Colonic mucosa (tissue), 4 donors: Measurements from ENCODE around the gene USP12. TPM values are rescaled to one million over a fixed set of nuclear protein-coding genes. Genes with fewer than 3 reads are reported as not detected.

ENCODE experiments used
- DNase-seq: peaks from one replicate; pipeline ENCODE4 v3.0.0-alpha.2; 2020
- H3K27ac ChIP-seq: fragments of 200-600 bp; one replicate; pipeline ENCODE4 v1.8.0; 2021
- H3K27me3 ChIP-seq: fragments of 200-600 bp; one replicate; pipeline ENCODE4 v1.8.0; 2021
- H3K36me3 ChIP-seq: fragments of 200-600 bp; one replicate; pipeline ENCODE4 v1.8.0; 2021
- H3K4me1 ChIP-seq: fragments of 200-600 bp; one replicate; pipeline ENCODE4 v1.8.0; 2021; ENCODE audit warnings: mild to moderate bottlenecking
- H3K4me3 ChIP-seq: fragments of 200-600 bp; one replicate; pipeline ENCODE4 v1.8.0; 2021
- H3K9ac ChIP-seq, 2 donors: one replicate each; pipeline ENCODE4 v1.7.0; 2013; ENCODE audit warnings: control low read depth in 2 of 2, low read depth in 2 of 2, low read length in 2 of 2
- H3K9me3 ChIP-seq: fragments of 200-600 bp; one replicate; pipeline ENCODE4 v1.8.0; 2021
- intact Hi-C: fragments of 100-400 bp; cut with DNase I; formaldehyde crosslinking; loops from one replicate; pipeline ENCODE4 v1.14.1; 2022
- total RNA-seq, 2 donors: library from RNA; stranded (reverse); fragmentation: NEBNext Ultra II Directional in 1 of 2; extraction: Animal tissue kit (Norgen Biotek cat#: 25700) in 1 of 2; gene quantifications; one replicate each; pipeline ENCODE4 v1.2.1, GENCODE V29; 2021
- TF ChIP-seq, protein P1 (sequence below): fragments of 200-600 bp; IDR thresholded peaks from one replicate; pipeline ENCODE4 v1.8.0; 2022; ENCODE audit warnings: antibody characterized with exemption, mild to moderate bottlenecking
- donor health status: healthy.
- donor health status: DM: no; HTN: no; CAD: no.
- donor health status: DM: no; HTN: no; CAD: no.

Gene USP12
- total RNA-seq, 2 donors from 2014 or later, result 28.0 to 48.0 TPM

DNA sequence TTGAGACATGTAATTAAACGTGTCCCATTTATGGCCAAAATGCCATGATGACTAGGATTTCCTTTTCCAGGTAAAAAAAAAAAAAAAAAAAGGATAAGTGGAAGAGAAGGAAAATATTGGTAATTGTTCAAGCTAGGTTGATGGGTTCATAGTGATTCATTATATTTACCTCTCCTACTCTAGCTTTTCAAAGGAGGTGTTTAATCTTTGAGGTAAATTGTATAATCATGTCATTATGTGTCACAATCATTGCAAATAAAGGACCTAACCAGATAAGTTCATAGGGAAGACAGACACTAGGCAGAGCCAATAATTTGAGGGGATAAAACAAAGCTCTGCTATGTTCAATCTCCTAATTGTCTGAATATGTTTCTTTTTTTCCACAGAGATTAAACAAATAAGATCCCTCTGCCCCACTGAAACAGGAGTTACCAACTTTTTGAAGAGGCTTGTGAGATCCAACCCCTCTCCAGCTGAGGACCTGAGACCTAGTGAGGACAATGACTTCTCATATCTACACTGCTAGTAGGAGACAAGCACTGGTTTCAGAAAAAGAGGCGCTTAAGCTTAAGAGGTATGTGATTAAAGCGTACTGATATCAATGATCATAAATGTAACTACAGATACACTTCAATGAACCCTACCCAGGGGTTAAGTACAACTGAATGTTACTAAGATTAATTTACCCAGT, 61.4 kb downstream of the USP12 start:
- intact Hi-C loops, result loop anchor here (10.0 kb wide), 1 partner anchor 55 kb away; no protein-coding TSS in a partner anchor
- TF ChIP-seq, protein P1, sequence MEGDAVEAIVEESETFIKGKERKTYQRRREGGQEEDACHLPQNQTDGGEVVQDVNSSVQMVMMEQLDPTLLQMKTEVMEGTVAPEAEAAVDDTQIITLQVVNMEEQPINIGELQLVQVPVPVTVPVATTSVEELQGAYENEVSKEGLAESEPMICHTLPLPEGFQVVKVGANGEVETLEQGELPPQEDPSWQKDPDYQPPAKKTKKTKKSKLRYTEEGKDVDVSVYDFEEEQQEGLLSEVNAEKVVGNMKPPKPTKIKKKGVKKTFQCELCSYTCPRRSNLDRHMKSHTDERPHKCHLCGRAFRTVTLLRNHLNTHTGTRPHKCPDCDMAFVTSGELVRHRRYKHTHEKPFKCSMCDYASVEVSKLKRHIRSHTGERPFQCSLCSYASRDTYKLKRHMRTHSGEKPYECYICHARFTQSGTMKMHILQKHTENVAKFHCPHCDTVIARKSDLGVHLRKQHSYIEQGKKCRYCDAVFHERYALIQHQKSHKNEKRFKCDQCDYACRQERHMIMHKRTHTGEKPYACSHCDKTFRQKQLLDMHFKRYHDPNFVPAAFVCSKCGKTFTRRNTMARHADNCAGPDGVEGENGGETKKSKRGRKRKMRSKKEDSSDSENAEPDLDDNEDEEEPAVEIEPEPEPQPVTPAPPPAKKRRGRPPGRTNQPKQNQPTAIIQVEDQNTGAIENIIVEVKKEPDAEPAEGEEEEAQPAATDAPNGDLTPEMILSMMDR, result no peak
- H3K9ac ChIP-seq, result no peak overlapping the region
- H3K4me1 ChIP-seq, result no peaks in the 10 kb centered on the region
- DNase-seq, result no peak
- no peak overlapping the region for H3K4me3 ChIP-seq
- peaks cover 6% of the 10 kb centered on the region for H3K36me3 ChIP-seq
- H3K27ac ChIP-seq, result no peak overlapping the region
- H3K27me3 ChIP-seq, result no peaks in the 10 kb centered on the region
- no peaks in the 10 kb centered on the region for H3K9me3 ChIP-seq

DNA sequence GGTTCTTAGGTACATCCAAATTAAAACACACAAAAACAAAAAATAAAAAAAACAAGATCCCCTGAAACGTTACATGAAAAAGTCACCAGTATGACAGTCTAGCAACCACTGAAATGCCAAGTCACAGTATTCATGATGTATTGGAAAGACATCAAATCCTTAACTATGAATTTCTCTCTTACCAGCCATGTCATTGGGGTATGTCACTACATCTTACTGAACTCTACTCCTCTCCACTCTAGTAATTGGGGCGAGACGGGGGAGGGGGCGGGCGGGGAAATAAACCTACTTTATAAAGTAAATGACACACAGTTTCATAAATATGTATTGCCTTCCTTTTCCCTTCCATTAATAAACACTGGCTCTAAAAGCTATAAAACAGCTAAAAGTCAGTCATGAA, 65.5 kb downstream of the USP12 start:
- TF ChIP-seq, protein P1, result no peak
- H3K27me3 ChIP-seq, result no peaks in the 10 kb centered on the region
- H3K27ac ChIP-seq, result no peak overlapping the region
- H3K9ac ChIP-seq, result no peak overlapping the region
- DNase-seq, result no peak
- no peaks in the 10 kb centered on the region for H3K9me3 ChIP-seq
- intact Hi-C loops, result no loop called here
- no peaks in the 10 kb centered on the region for H3K4me1 ChIP-seq
- no peak overlapping the region for H3K4me3 ChIP-seq
- peaks cover 6% of the 10 kb centered on the region for H3K36me3 ChIP-seq

DNA sequence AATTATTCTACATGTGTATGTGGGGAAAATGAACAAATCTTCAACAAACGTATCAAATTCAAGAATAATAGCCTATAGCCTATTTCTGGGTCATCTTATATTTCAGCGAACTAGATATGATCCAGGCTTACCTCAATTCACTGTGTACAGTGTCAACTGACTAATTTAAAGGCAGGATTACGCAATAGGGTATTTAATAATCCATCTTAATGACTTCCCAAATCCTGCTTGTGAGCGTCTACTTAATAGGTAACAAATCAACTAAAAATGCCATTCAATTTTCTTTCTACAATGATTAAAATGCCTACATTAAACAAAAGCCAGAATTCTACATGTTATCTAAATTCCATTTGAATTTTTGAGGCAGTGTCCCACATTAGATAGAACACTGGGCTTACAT, 67.0 kb downstream of the USP12 start:
- intact Hi-C loops, result no loop called here
- no peaks in the 10 kb centered on the region for H3K27me3 ChIP-seq
- no peak overlapping the region for H3K4me3 ChIP-seq
- H3K4me1 ChIP-seq, result no peaks in the 10 kb centered on the region
- H3K9ac ChIP-seq, result no peak overlapping the region
- TF ChIP-seq, protein P1, result no peak
- no peak for DNase-seq
- H3K9me3 ChIP-seq, result no peaks in the 10 kb centered on the region
- H3K27ac ChIP-seq, result no peak overlapping the region
- peaks cover 6% of the 10 kb centered on the region for H3K36me3 ChIP-seq

DNA sequence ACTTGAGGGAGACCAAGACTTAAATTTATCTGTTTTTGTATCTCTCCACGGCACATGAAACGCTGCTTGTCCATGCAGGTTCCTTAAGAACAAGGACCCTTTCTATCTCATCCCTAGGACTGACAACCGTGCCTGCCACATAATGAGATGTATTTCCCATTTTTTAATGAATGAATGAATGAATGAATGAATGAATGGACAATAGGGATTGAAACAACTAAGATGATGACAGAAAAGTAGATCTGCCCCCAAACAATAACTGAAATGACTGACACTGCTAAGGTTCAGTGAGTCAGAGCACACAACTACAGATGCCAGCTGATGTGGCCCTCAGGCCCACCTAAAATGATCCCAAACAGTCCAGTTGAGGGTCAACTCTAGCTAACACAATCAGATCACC, 69.8 kb downstream of the USP12 start:
- Histone ChIP-seq H3K4me3 (no peak overlapping the region), H3K9me3 (no peaks in the 10 kb centered on the region), H3K27ac (no peak overlapping the region), H3K4me1 (no peaks in the 10 kb centered on the region), H3K36me3 (peaks cover 6% of the 10 kb centered on the region), H3K27me3 (no peaks in the 10 kb centered on the region), H3K9ac (no peak overlapping the region)
- no peak for DNase-seq
- TF ChIP-seq, protein P1, result no peak
- intact Hi-C loops, result no loop called here

DNA sequence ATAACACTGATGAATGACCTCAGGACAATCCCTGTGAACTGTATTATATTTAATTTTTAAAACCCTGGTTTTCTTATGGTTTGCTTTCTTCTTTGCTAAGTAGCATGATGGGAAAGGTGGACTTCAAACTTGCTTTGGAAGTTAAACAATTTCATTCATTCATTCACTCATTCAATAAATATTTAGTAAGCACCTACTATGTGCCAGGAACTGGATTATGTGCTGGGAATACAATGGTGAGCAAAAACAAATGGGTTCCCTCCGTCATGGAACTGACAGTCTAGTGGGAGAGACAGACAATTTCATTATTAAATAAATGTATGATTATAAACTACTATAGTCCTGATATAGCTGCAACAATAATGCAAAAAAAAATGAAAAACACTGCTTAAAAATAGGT, 70.3 kb downstream of the USP12 start:
- Histone ChIP-seq H3K36me3 (peaks cover 6% of the 10 kb centered on the region), H3K9ac (no peak overlapping the region), H3K9me3 (no peaks in the 10 kb centered on the region), H3K27ac (no peak overlapping the region), H3K4me1 (no peaks in the 10 kb centered on the region), H3K27me3 (no peaks in the 10 kb centered on the region), H3K4me3 (no peak overlapping the region)
- TF ChIP-seq, protein P1, result no peak
- no peak for DNase-seq
- intact Hi-C loops, result no loop called here
